Panc1 (cell line): ENCODE data around the gene TSHR.

Experiments used
- CTCF ChIP-seq: fragments of 450-650 bp; IDR thresholded peaks from 2 replicates; pipeline ENCODE4 v1.5.1; 2017; ENCODE audit warnings: mild to moderate bottlenecking
- POLR2AphosphoS5 ChIP-seq: IDR thresholded peaks from 2 replicates; pipeline ENCODE4 v1.6.1; 2012; ENCODE audit warnings: mild to moderate bottlenecking, low read depth, low read length, moderate library complexity
- REST ChIP-seq, 2 experiments: IDR thresholded peaks; 2 replicates each; pipeline ENCODE4 v1.6.1; 2011 to 2012; ENCODE audit warnings: low read depth in 2 of 2, control low read depth in 1 of 2, low read length in 1 of 2, mild to moderate bottlenecking in 1 of 2, moderate library complexity in 1 of 2; ENCODE audit not compliant: insufficient read depth in 1 of 2
- SIN3A ChIP-seq: IDR thresholded peaks from 2 replicates; pipeline ENCODE4 v1.6.1; 2012; ENCODE audit warnings: low read depth, mild to moderate bottlenecking, low read length, moderate library complexity, borderline replicate concordance; ENCODE audit not compliant: insufficient read depth
- TCF7L2 ChIP-seq: IDR thresholded peaks from 2 replicates; pipeline ENCODE4 v1.6.1; 2011; ENCODE audit warnings: mild to moderate bottlenecking, low read depth, low read length, inconsistent platforms

- TF ChIP-seq CTCF (no peak), POLR2AphosphoS5 (no peak), SIN3A (no peak), REST (IDR thresholded peaks at IDR 0.05; ENCODE audit: insufficient read depth in 1 of 2, low read depth in 2 of 2, low read length in 1 of 2) (no peak), TCF7L2 (no peak)
Observed at GRCh38 chr14:81147140-81147897, 191.9 kb downstream of the TSHR start.
